HepG2 (cell line): ENCODE data around the gene KRT82. TPM values are rescaled to one million over a fixed set of nuclear protein-coding genes. Genes with fewer than 3 reads are reported as not detected.

Experiments used
- ATAC-seq: fragments of 200-7000 bp; cut with Tn5 transposase; 3 replicates; pipeline ENCODE4 v1.9.1; 2020; ENCODE audit warnings: mild to moderate bottlenecking, moderate library complexity
- BruUV-seq: library from RNA; stranded (reverse); fragments of 400-500 nt; replicated peaks from 2 replicates; lab custom pipeline; 2021; lab: Mats Ljungman, UMichigan
- CTCF ChIA-PET: fragments of 300-600 bp; formaldehyde crosslinking; extraction: SDS; loops from one replicate; lab custom pipeline; 2021; ENCODE audit warnings: low total read pairs, inconsistent platforms, low intra/inter-chr PET ratio; lab: Yijun Ruan, JAX
- POLR2A ChIA-PET: fragments of 350-600 bp; sonication (Branson Sonifier 250); formaldehyde crosslinking; loops from one replicate; lab custom pipeline; 2020; ENCODE audit warnings: antibody characterized with exemption, inconsistent platforms; lab: Yijun Ruan, JAX
- DNase-seq: peaks from one replicate; pipeline ENCODE4 v3.0.0-alpha.2; 2015; ENCODE audit warnings: low spot score
- FAIRE-seq: peaks from 3 replicates; lab custom pipeline; 2011; peaks lifted over from hg19 to GRCh38; lab: Jason Lieb, UNC
- H2AFZ ChIP-seq: one replicate; pipeline ENCODE4 v1.6.1; 2011; ENCODE audit warnings: low read length, inconsistent platforms
- H3K27ac ChIP-seq: fragments of 300-600 bp; 3 replicates; pipeline ENCODE4 v1.8.0; 2011; ENCODE audit warnings: mixed run types, mild to moderate bottlenecking, mixed read lengths, low read length, inconsistent platforms; ENCODE audit not compliant: insufficient read depth; ENCODE audit errors: extremely low read length
- H3K27me3 ChIP-seq, 2 experiments: fragments of 200-600 bp in 1 of 2; 2 replicates in 1 of 2; 3 replicates in 1 of 2; pipeline versions ENCODE4 v1.6.0 to v1.8.0; 2011; ENCODE audit warnings: low read length in 2 of 2, mild to moderate bottlenecking in 2 of 2, moderate library complexity in 2 of 2, inconsistent platforms in 1 of 2; ENCODE audit not compliant: insufficient read depth in 2 of 2, control insufficient read depth in 1 of 2
- H3K36me3 ChIP-seq, 2 experiments: fragments of 200-600 bp in 1 of 2; replicated peaks in 1 of 2; 2 replicates in 1 of 2; 3 replicates in 1 of 2; pipeline versions ENCODE4 v1.5.1 to v1.8.0; 2011; ENCODE audit warnings: low read length in 2 of 2, inconsistent platforms in 1 of 2; ENCODE audit not compliant: insufficient read depth in 2 of 2, control insufficient read depth in 1 of 2
- H3K4me1 ChIP-seq: 2 replicates; pipeline ENCODE4 v1.5.1; 2012; ENCODE audit warnings: low read length, inconsistent platforms; ENCODE audit not compliant: insufficient read depth
- H3K4me2 ChIP-seq: 2 replicates; pipeline ENCODE4 v1.6.0; 2011; ENCODE audit warnings: low read depth, low read length, inconsistent platforms
- H3K4me3 ChIP-seq, 3 experiments: fragments of 200-600 bp in 1 of 3; sonication (generic), shearing (Covaris generic) in 1 of 3; replicated peaks in 1 of 3; 2 replicates each; pipeline ENCODE4 v1.5.1; 2011 to 2016; ENCODE audit warnings: low read length in 3 of 3, inconsistent platforms in 2 of 3, low read depth in 2 of 3, mild to moderate bottlenecking in 2 of 3, control low read depth in 1 of 3, mixed read lengths in 1 of 3; ENCODE audit not compliant: insufficient read depth in 1 of 3
- H3K79me2 ChIP-seq: one replicate; pipeline ENCODE4 v1.6.1; 2011; ENCODE audit warnings: low read length, inconsistent platforms; ENCODE audit not compliant: insufficient read depth
- H3K9ac ChIP-seq: 2 replicates; pipeline ENCODE4 v1.6.0; 2011; ENCODE audit warnings: mild to moderate bottlenecking, low read depth, low read length, inconsistent platforms; ENCODE audit not compliant: insufficient read depth
- H3K9me3 ChIP-seq: 2 replicates; pipeline ENCODE4 v1.5.1; 2012; ENCODE audit warnings: mild to moderate bottlenecking, low read length
- H4K20me1 ChIP-seq: 2 replicates; pipeline ENCODE4 v1.6.0; 2011; ENCODE audit warnings: inconsistent platforms, mild to moderate bottlenecking, low read length, moderate library complexity; ENCODE audit not compliant: insufficient read depth
- AGO1 ChIP-seq: fragments of 200-400 bp; formaldehyde crosslinking; IDR thresholded peaks from 2 replicates; pipeline ENCODE4 v1.6.1; 2017; ENCODE audit warnings: mild to moderate bottlenecking, low read depth, low read length, moderate library complexity; ENCODE audit not compliant: poor library complexity, severe bottlenecking
- BRCA1 ChIP-seq: sonication (generic); formaldehyde crosslinking; IDR thresholded peaks from 2 replicates; pipeline ENCODE4 v1.4.0; 2020; ENCODE audit warnings: missing genetic modification reagents
- GRHL1 ChIP-seq: sonication (generic); formaldehyde crosslinking; conservative IDR thresholded peaks from 2 replicates; pipeline ENCODE4 v1.8.0; 2022; ENCODE audit warnings: missing genetic modification reagents
- MAZ ChIP-seq, 2 experiments: sonication (generic) in 1 of 2; formaldehyde crosslinking in 1 of 2; IDR thresholded peaks; 2 replicates each; pipeline versions ENCODE4 v1.5.0 to v1.6.1; 2012 to 2020; ENCODE audit warnings: low read depth in 2 of 2, mild to moderate bottlenecking in 2 of 2, borderline replicate concordance in 1 of 2, improper control_type of control experiment in 1 of 2, low read length in 1 of 2, missing genetic modification reagents in 1 of 2, moderate library complexity in 1 of 2
- RFX5 ChIP-seq: IDR thresholded peaks from 2 replicates; pipeline ENCODE4 v1.6.1; 2011; ENCODE audit warnings: low read depth, low read length, improper control_type of control experiment
- SMAD3 ChIP-seq: sonication (generic); formaldehyde crosslinking; IDR thresholded peaks from 2 replicates; pipeline ENCODE4 v1.4.0; 2020; ENCODE audit warnings: missing genetic modification reagents
- TAF15 ChIP-seq: fragments of 200-400 bp; formaldehyde crosslinking; IDR thresholded peaks from one replicate; pipeline ENCODE4 v1.6.1; 2018; ENCODE audit warnings: mild to moderate bottlenecking, low read depth, low read length; ENCODE audit not compliant: poor library complexity, severe bottlenecking
- TP53 ChIP-seq: sonication (generic); formaldehyde crosslinking; conservative IDR thresholded peaks from 2 replicates; pipeline ENCODE4 v1.4.0; 2020; ENCODE audit warnings: missing genetic modification reagents
- ZFP37 ChIP-seq: sonication (generic); formaldehyde crosslinking; IDR thresholded peaks from 2 replicates; pipeline ENCODE4 v1.4.0; 2020; ENCODE audit warnings: missing genetic modification reagents, borderline replicate concordance
- ZFP41 ChIP-seq: sonication (generic); formaldehyde crosslinking; IDR thresholded peaks from 2 replicates; pipeline ENCODE4 v1.4.0; 2020; ENCODE audit warnings: mild to moderate bottlenecking, missing genetic modification reagents, borderline replicate concordance
- ZNF230 ChIP-seq: sonication (generic); formaldehyde crosslinking; IDR thresholded peaks from 2 replicates; pipeline ENCODE4 v1.4.0; 2020; ENCODE audit warnings: mild to moderate bottlenecking, missing genetic modification reagents
- ZNF275 ChIP-seq: sonication (generic); formaldehyde crosslinking; IDR thresholded peaks from 2 replicates; pipeline ENCODE4 v1.8.0; 2022; ENCODE audit warnings: missing genetic modification reagents, mild to moderate bottlenecking, inconsistent platforms, borderline replicate concordance
- ZNF572 ChIP-seq: sonication (generic); formaldehyde crosslinking; IDR thresholded peaks from 2 replicates; pipeline ENCODE4 v1.5.1; 2020; ENCODE audit warnings: mild to moderate bottlenecking, missing genetic modification reagents
- ZNF768 ChIP-seq: sonication (generic); formaldehyde crosslinking; IDR thresholded peaks from 2 replicates; pipeline ENCODE4 v1.4.0; 2020; ENCODE audit warnings: missing genetic modification reagents
- WGBS: methylation state at CpG from one replicate; pipeline ENCODE4 v1.1.6; 2017; ENCODE audit warnings: low lambda C conversion rate; 5-methylcytosine and 5-hydroxymethylcytosine counted together
- in situ Hi-C: cut with HindIII; loops from 2 replicates; pipeline ENCODE4 v1.10.0; 2017; ENCODE audit warnings: low pct_unique_long_range_greater_than_20kb; ENCODE audit not compliant: extremely low pct_ligation_motif_present
- intact Hi-C: fragments of 100-400 bp; cut with micrococcal nuclease; formaldehyde crosslinking; loops from one replicate; pipeline ENCODE4 v1.10.0; 2022; ENCODE audit not compliant: unreplicated experiment
- polyA plus RNA-seq, 8 experiments: library from polyadenylated mRNA; depleted of rRNA in 3 of 8; stranded (reverse) in 7 of 8; unstranded in 1 of 8; fragments of >200 nt; fragmentation: Illumina TruSeq in 4 of 8; extraction: Trizol in 4 of 8; gene quantifications; 2 replicates each; pipeline versions ENCODE4 v1.2.1 to v1.2.3, GENCODE V29; 2011 to 2016; ENCODE audit warnings: low read depth in 4 of 8, missing spikeins in 1 of 8, mixed read lengths in 1 of 8; ENCODE audit not compliant: insufficient read depth in 1 of 8
- total RNA-seq, 5 experiments: library from RNA; depleted of rRNA; stranded (reverse); fragments of >200 nt; fragmentation: Illumina TruSeq; extraction: Trizol; gene quantifications; 2 replicates each; pipeline ENCODE4 v1.2.3, GENCODE V29; 2016; ENCODE audit warnings: low read depth in 1 of 5
- TF ChIP-seq, protein P1 (sequence below), 2 experiments: fragments of 450-650 bp in 1 of 2; sonication (generic) in 1 of 2; formaldehyde crosslinking; IDR thresholded peaks; 2 replicates each; pipeline versions ENCODE4 v1.5.0 to v1.8.0; 2020 to 2022; ENCODE audit warnings: mild to moderate bottlenecking in 1 of 2, missing genetic modification reagents in 1 of 2

Gene KRT82
- total and polyA plus RNA-seq, 2 of the 13 experiments (the other 11 are each of a cell fraction or from before 2014, with no cell fraction given) = not detected

DNA sequence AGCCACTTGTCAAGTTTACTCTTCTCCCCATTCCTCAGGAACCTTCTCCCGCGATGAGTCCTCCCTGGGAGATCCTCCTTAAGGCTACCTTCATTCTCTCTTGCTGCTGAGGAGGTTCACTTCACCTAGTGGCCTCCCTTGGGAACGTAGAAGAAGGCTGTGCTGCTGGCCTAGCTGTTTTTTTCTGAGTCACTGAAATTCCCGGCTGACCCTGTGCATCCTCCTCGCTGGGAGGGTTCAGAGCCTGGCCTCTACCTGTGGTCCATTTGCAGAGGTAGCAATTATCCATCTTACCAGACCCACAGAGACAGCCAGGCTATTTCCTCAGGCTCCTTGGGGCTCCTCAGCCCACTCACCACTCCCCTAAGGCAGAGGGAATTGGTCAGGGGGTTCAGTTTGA is 4.6 kb downstream of the KRT82 start:
- no peak for TF ChIP-seq AGO1
- TF ChIP-seq, all 625 proteins: peak for 0
- no peaks in the 10 kb centered on the region for H3K36me3 ChIP-seq
- intact Hi-C loops = no loop called here
- WGBS = 17% methylated on average over 5 of the region's 5 CpGs
- ATAC-seq = no peak
- peaks cover 1 to 21% of the 10 kb centered on the region in 2 experiments; a peak in 4 of 5 replicates for H3K27me3 ChIP-seq
- FAIRE-seq = no peak
- H3K4me1 ChIP-seq = no peaks in the 10 kb centered on the region
- CTCF ChIA-PET = no interaction called here
- BruUV-seq = no TSS peak
- no peak overlapping the region for H3K4me2 ChIP-seq
- H3K9me3 ChIP-seq = no peaks in the 10 kb centered on the region
- in situ Hi-C loops = no loop called here
- POLR2A ChIA-PET = no interaction called here
- no peak overlapping the region for H2AFZ ChIP-seq
- no peak overlapping the region for H3K4me3 ChIP-seq
- no peaks in the 10 kb centered on the region for H3K79me2 ChIP-seq
- no peak overlapping the region for H3K27ac ChIP-seq
- no peak for DNase-seq
- H4K20me1 ChIP-seq = 0 out of 2 replicates have a peak, but pooled peaks cover 2% of the 10 kb centered on the region
- H3K9ac ChIP-seq = no peak overlapping the region

GRCh38 chr12:52400906-52401305 is 5.2 kb downstream of the KRT82 start:
- Histone ChIP-seq H3K4me1 (no peaks in the 10 kb centered on the region), H3K27me3 (peaks cover 1 to 18% of the 10 kb centered on the region in 2 experiments; a peak in 4 of 5 replicates), H3K9me3 (no peaks in the 10 kb centered on the region), H3K79me2 (no peaks in the 10 kb centered on the region), H4K20me1 (0 out of 2 replicates have a peak, but pooled peaks cover 2% of the 10 kb centered on the region), H3K9ac (no peak overlapping the region), H3K4me3 (no peak overlapping the region), H2AFZ (no peak overlapping the region), H3K27ac (no peak overlapping the region), H3K4me2 (no peak overlapping the region), H3K36me3 (no peaks in the 10 kb centered on the region)
- POLR2A ChIA-PET = no interaction called here
- no peak for ATAC-seq
- no peak for FAIRE-seq
- in situ Hi-C loops (no loop called here), intact Hi-C loops (no loop called here)
- no TSS peak for BruUV-seq
- CTCF ChIA-PET = no interaction called here
- DNase-seq = no peak
- 22% methylated on average over 5 of the region's 9 CpGs for WGBS
- TF ChIP-seq ZNF768 (CRISPR knock-in tag) (no peak), GRHL1 (CRISPR knock-in tag) (no peak), ZNF230 (CRISPR knock-in tag) (no peak), ZFP37 (CRISPR knock-in tag) (no peak), MAZ (IDR thresholded peaks at IDR 0.05; ENCODE audit: borderline replicate concordance, low read depth, low read length) (no peak), MAZ (CRISPR knock-in tag; IDR thresholded peaks at IDR 0.05; ENCODE audit: low read depth) (no peak), SMAD3 (CRISPR knock-in tag) (no peak), TAF15 (no peak), RFX5 (no peak), ZNF572 (CRISPR knock-in tag) (no peak), ZNF275 (CRISPR knock-in tag) (no peak), ZFP41 (CRISPR knock-in tag) (no peak), TP53 (no peak), BRCA1 (no peak)
- TF ChIP-seq, protein P1, sequence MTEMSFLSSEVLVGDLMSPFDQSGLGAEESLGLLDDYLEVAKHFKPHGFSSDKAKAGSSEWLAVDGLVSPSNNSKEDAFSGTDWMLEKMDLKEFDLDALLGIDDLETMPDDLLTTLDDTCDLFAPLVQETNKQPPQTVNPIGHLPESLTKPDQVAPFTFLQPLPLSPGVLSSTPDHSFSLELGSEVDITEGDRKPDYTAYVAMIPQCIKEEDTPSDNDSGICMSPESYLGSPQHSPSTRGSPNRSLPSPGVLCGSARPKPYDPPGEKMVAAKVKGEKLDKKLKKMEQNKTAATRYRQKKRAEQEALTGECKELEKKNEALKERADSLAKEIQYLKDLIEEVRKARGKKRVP (CRISPR knock-in tag; IDR thresholded peaks at IDR 0.05) = no peak
